Astrocyte (in vitro differentiated cells and primary cell): ENCODE results near the gene CMIP. TPM values are rescaled to one million over a fixed set of nuclear protein-coding genes. Genes with fewer than 3 reads are reported as not detected.
A peak's percentile ranks its signal among the peaks of the same experiment; 100 is the strongest.

Experiments
- DNase-seq: peaks from one replicate; pipeline ENCODE4 v3.0.0-alpha.2; 2010; ENCODE audit warnings: low read depth
- FAIRE-seq: peaks from 2 replicates; lab custom pipeline; 2011; peaks lifted over from hg19 to GRCh38; lab: Jason Lieb, UNC
- H2AFZ ChIP-seq: 2 replicates; pipeline ENCODE4 v1.6.0; 2012; ENCODE audit warnings: low read depth, low read length, inconsistent platforms
- H3K27ac ChIP-seq: 2 replicates; pipeline ENCODE4 v1.5.1; 2011; ENCODE audit warnings: low read depth, low read length, inconsistent platforms
- H3K27me3 ChIP-seq: 2 replicates; pipeline ENCODE4 v1.6.0; 2011; ENCODE audit warnings: low read length, inconsistent platforms; ENCODE audit not compliant: insufficient read depth
- H3K36me3 ChIP-seq: 2 replicates; pipeline ENCODE4 v1.5.1; 2011; ENCODE audit warnings: low read length, inconsistent platforms; ENCODE audit not compliant: insufficient read depth
- H3K4me1 ChIP-seq: 2 replicates; pipeline ENCODE4 v1.5.1; 2011; ENCODE audit warnings: low read length, inconsistent platforms; ENCODE audit not compliant: insufficient read depth
- H3K4me2 ChIP-seq: 2 replicates; pipeline ENCODE4 v1.6.0; 2012; ENCODE audit warnings: low read length, inconsistent platforms
- H3K4me3 ChIP-seq: 2 replicates; pipeline ENCODE4 v1.5.1; 2011; ENCODE audit warnings: low read depth, mild to moderate bottlenecking, low read length, inconsistent platforms; ENCODE audit not compliant: insufficient read depth
- H3K79me2 ChIP-seq: 2 replicates; pipeline ENCODE4 v1.6.0; 2012; ENCODE audit warnings: mild to moderate bottlenecking, low read length, inconsistent platforms; ENCODE audit not compliant: insufficient read depth
- H3K9ac ChIP-seq: 2 replicates; pipeline ENCODE4 v1.6.0; 2012; ENCODE audit warnings: mild to moderate bottlenecking, low read length, inconsistent platforms
- H3K9me3 ChIP-seq: 2 replicates; pipeline ENCODE4 v1.5.1; 2012; ENCODE audit warnings: low read depth, mild to moderate bottlenecking, low read length, inconsistent platforms; ENCODE audit not compliant: insufficient read depth
- H4K20me1 ChIP-seq: 2 replicates; pipeline ENCODE4 v1.6.0; 2012; ENCODE audit warnings: low read length, inconsistent platforms; ENCODE audit not compliant: insufficient read depth
- H3K27ac Mint-ChIP-seq: one replicate; pipeline ENCODE4 v1.8.0; 2021; ENCODE audit warnings: mild to moderate bottlenecking, mixed read lengths; ENCODE audit not compliant: unreplicated experiment
- H3K27me3 Mint-ChIP-seq: one replicate; pipeline ENCODE4 v1.8.0; 2021; ENCODE audit warnings: low read depth, mixed read lengths; ENCODE audit not compliant: unreplicated experiment
- H3K36me3 Mint-ChIP-seq: one replicate; pipeline ENCODE4 v1.8.0; 2021; ENCODE audit warnings: low read depth, mixed read lengths; ENCODE audit not compliant: unreplicated experiment
- H3K4me1 Mint-ChIP-seq: one replicate; pipeline ENCODE4 v1.8.0; 2021; ENCODE audit warnings: low read depth, mixed read lengths; ENCODE audit not compliant: unreplicated experiment
- H3K4me3 Mint-ChIP-seq: one replicate; pipeline ENCODE4 v1.8.0; 2021; ENCODE audit warnings: mild to moderate bottlenecking, moderate library complexity, mixed read lengths; ENCODE audit not compliant: unreplicated experiment
- H3K9me3 Mint-ChIP-seq: one replicate; pipeline ENCODE4 v1.8.0; 2021; ENCODE audit warnings: mild to moderate bottlenecking, mixed read lengths; ENCODE audit not compliant: unreplicated experiment
- CTCF ChIP-seq: IDR thresholded peaks from 2 replicates; pipeline ENCODE4 v1.5.1; 2011; ENCODE audit warnings: low read depth, mild to moderate bottlenecking, inconsistent platforms, low read length, moderate library complexity; ENCODE audit not compliant: insufficient read depth
- EZH2 ChIP-seq: IDR thresholded peaks from 2 replicates; pipeline ENCODE4 v1.6.1; 2012; ENCODE audit warnings: mild to moderate bottlenecking, low read length, inconsistent platforms; ENCODE audit not compliant: insufficient read depth
- total RNA-seq: library from RNA; stranded (reverse); gene quantifications from 2 replicates; pipeline ENCODE4 v1.2.1, GENCODE V29; 2021

CMIP gene
- total RNA-seq, 1 donor from 2014 or later: 71.5 TPM

DNA sequence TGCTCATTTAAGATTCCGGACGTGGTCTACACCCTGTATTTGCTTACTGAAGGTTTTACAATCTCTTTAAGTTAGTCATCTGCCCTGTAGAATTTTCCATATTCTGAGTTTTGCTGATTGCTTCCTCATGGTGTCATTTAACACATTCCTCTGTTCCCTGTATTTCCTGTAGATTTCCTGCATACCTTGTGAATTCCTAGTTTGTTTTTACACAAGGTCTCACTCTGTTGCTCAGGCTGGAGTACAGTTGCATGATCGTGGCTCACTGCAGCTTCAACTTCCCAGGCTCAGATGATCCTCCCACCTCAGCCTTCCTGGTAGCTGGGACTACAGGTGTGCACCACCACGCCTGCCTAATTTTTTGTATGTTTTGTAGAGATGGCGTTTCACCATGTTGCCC lies 66.8 kb downstream of the CMIP start:
- no peaks in the 10 kb centered on the region for H3K27me3 ChIP-seq
- peaks cover 12% of the 10 kb centered on the region for H3K9me3 Mint-ChIP-seq
- TF ChIP-seq EZH2 (no peak), CTCF (no peak)
- H3K9me3 ChIP-seq: no peaks in the 10 kb centered on the region
- peaks cover 19% of the 10 kb centered on the region for H3K36me3 Mint-ChIP-seq
- H3K4me1 Mint-ChIP-seq: peaks cover 32% of the 10 kb centered on the region
- H3K4me3 Mint-ChIP-seq: no peak overlapping the region
- H4K20me1 ChIP-seq: peaks cover 21% of the 10 kb centered on the region
- peaks cover 21% of the 10 kb centered on the region for H3K4me1 ChIP-seq
- H3K9ac ChIP-seq: peak overlapping the region; percentile 16
- no peak for FAIRE-seq
- H3K36me3 ChIP-seq: no peaks in the 10 kb centered on the region
- no peak overlapping the region for H3K4me3 ChIP-seq
- no peaks in the 10 kb centered on the region for H3K27me3 Mint-ChIP-seq
- no peak overlapping the region for H3K27ac Mint-ChIP-seq
- peak overlapping the region; percentile 67 for H3K27ac ChIP-seq
- no peak overlapping the region for H2AFZ ChIP-seq
- peak overlapping the region; percentile 47 for H3K4me2 ChIP-seq
- peak; percentile 90 for DNase-seq
- peaks cover 79% of the 10 kb centered on the region for H3K79me2 ChIP-seq

DNA sequence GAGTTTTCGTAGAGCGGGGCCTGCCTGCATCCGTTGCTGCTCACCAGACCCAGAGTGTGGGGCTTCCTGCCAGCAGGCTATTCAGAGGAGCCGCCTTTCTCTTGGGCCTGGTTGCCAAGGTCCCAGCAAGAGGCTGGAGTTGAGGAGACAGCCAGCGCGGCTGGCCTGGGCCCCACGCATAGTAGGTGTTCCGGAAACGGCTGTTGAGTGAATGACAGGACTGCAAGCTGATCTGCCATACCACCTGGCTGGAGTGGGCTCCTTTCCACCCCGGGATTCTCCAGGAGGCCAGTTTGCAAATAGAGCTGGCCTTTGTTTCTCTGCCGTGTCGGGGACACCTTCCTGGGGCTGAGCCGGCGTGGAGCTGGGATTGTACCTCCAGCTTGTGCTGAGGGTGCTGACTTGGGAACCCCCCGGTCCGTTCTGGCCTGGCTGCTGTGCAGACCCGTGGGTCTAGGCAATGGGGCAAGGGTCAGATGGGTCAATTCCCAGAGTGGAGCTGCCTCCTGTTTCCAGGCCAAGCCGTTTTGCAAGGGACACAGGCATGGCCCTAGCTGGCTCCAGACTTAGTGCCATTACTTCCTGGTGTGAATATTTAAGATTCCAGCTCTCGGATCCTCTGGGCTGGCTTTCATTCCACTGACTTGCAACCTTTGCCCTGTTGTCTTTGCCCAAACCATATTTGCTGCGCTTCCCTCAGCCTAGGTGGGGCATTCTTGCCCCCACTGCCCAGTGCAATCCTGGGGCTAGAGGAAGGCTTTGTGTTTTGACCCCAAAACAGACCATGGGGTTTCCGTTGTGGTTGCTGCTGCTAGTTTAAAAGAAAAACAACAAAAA lies 68.8 kb downstream of the CMIP start:
- Mint-ChIP-seq H3K9me3 (peaks cover 15% of the 10 kb centered on the region), H3K4me3 (no peak overlapping the region), H3K27ac (peak overlapping the region; percentile 3), H3K36me3 (peaks cover 25% of the 10 kb centered on the region), H3K27me3 (no peaks in the 10 kb centered on the region), H3K4me1 (peaks cover 28% of the 10 kb centered on the region)
- no peak for FAIRE-seq
- no peaks in the 10 kb centered on the region for H3K36me3 ChIP-seq
- peak overlapping the region; percentile 21 for H3K4me2 ChIP-seq
- H3K27me3 ChIP-seq: no peaks in the 10 kb centered on the region
- peaks cover 79% of the 10 kb centered on the region for H3K79me2 ChIP-seq
- no peak overlapping the region for H3K4me3 ChIP-seq
- no peak overlapping the region for H3K9ac ChIP-seq
- H3K27ac ChIP-seq: no peak overlapping the region
- DNase-seq: no peak
- H3K4me1 ChIP-seq: peaks cover 28% of the 10 kb centered on the region
- H4K20me1 ChIP-seq: peaks cover 17% of the 10 kb centered on the region
- no peak overlapping the region for H2AFZ ChIP-seq
- no peak for TF ChIP-seq EZH2
- TF ChIP-seq CTCF: no peak
- no peaks in the 10 kb centered on the region for H3K9me3 ChIP-seq

DNA sequence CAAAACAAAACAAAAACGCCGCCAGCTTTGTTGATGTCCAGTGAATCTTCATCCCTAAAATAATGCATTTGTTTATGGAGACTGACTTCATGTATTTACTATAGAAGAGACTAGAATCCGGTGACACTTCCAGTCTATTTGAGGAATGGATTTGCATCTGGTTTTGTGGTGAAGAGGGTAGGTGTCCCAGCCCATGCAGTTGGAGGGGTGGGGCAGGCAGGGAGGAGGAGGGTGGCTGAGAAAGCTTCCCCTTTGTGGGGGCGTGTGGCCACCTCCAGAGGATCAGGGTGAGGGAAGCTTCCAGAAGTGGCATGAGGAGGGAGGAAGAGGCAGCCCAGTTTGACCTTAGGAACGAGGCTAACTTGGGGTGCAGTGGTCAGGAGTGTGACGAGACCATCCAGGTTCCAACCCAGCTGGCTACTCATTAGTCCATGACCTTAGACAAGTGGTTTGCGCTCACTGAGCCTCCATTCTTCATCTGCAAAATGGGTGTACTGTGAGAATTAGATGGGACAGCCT lies 69.5 kb downstream of the CMIP start:
- DNase-seq (no peak), FAIRE-seq (no peak)
- peaks cover 22% of the 10 kb centered on the region for H3K4me1 Mint-ChIP-seq
- Histone ChIP-seq H3K4me1 (peaks cover 28% of the 10 kb centered on the region), H2AFZ (no peak overlapping the region), H3K27ac (no peak overlapping the region), H4K20me1 (peaks cover 18% of the 10 kb centered on the region), H3K9ac (no peak overlapping the region), H3K4me2 (peak overlapping the region; percentile 21), H3K27me3 (no peaks in the 10 kb centered on the region), H3K9me3 (no peaks in the 10 kb centered on the region), H3K79me2 (peaks cover 77% of the 10 kb centered on the region), H3K4me3 (no peak overlapping the region), H3K36me3 (no peaks in the 10 kb centered on the region)
- no peak overlapping the region for H3K27ac Mint-ChIP-seq
- peaks cover 25% of the 10 kb centered on the region for H3K36me3 Mint-ChIP-seq
- H3K4me3 Mint-ChIP-seq: no peak overlapping the region
- H3K9me3 Mint-ChIP-seq: peaks cover 15% of the 10 kb centered on the region
- TF ChIP-seq EZH2: no peak
- no peak for TF ChIP-seq CTCF
- no peaks in the 10 kb centered on the region for H3K27me3 Mint-ChIP-seq
